ENCODE data around the gene PCDH9.

GRCh38 chr13:66996503-66996902 is 233.6 kb downstream of the PCDH9 start:
- TF ChIP-seq, protein P1, sequence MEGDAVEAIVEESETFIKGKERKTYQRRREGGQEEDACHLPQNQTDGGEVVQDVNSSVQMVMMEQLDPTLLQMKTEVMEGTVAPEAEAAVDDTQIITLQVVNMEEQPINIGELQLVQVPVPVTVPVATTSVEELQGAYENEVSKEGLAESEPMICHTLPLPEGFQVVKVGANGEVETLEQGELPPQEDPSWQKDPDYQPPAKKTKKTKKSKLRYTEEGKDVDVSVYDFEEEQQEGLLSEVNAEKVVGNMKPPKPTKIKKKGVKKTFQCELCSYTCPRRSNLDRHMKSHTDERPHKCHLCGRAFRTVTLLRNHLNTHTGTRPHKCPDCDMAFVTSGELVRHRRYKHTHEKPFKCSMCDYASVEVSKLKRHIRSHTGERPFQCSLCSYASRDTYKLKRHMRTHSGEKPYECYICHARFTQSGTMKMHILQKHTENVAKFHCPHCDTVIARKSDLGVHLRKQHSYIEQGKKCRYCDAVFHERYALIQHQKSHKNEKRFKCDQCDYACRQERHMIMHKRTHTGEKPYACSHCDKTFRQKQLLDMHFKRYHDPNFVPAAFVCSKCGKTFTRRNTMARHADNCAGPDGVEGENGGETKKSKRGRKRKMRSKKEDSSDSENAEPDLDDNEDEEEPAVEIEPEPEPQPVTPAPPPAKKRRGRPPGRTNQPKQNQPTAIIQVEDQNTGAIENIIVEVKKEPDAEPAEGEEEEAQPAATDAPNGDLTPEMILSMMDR (IDR thresholded peaks at IDR 0.05) = no peak
- no peak for TF ChIP-seq POLR2A (IDR thresholded peaks at IDR 0.05)

Measured in right lobe of liver (tissue), 4 donors.